Caki2 (cell line): ENCODE measurements around the gene SLC6A11. TPM values are rescaled to one million over a fixed set of nuclear protein-coding genes. Genes with fewer than 3 reads are reported as not detected.

Experiments used
- DNase-seq: peaks from one replicate; pipeline ENCODE4 v3.0.0-alpha.2; 2015; ENCODE audit warnings: low read depth
- in situ Hi-C: cut with HindIII; loops from 2 replicates; pipeline ENCODE4 v1.10.0; 2016; ENCODE audit warnings: low sequenced_read_pairs, low pct_unique_long_range_greater_than_20kb, mixed read lengths
- total RNA-seq: library from RNA; depleted of rRNA; stranded (reverse); fragments of >200 nt; shearing (Covaris generic); gene quantifications from 2 replicates; pipeline ENCODE4 v1.2.3, GENCODE V29; 2014; ENCODE audit warnings: low replicate concordance

Gene SLC6A11
- total RNA-seq, 1 experiment from 2014 or later, result not detected

GRCh38 chr3:10857235-10857634, 41.2 kb downstream of the SLC6A11 start:
- DNase-seq, result no peak
- in situ Hi-C loops, result no loop called here

- no peak for DNase-seq
- in situ Hi-C loops, result no loop called here
Measured at GRCh38 chr3:10858091-10858490, 42.1 kb downstream of the SLC6A11 start.

- in situ Hi-C loops, result no loop called here
- peak; percentile 9 for DNase-seq
Measured at GRCh38 chr3:10867384-10867783, 51.4 kb downstream of the SLC6A11 start.

GRCh38 chr3:10869460-10869859, 53.4 kb downstream of the SLC6A11 start:
- in situ Hi-C loops, result no loop called here
- DNase-seq, result no peak

GRCh38 chr3:10870296-10870695, 54.3 kb downstream of the SLC6A11 start:
- in situ Hi-C loops, result no loop called here
- no peak for DNase-seq

- in situ Hi-C loops, result no loop called here
- no peak for DNase-seq
Measured at GRCh38 chr3:10873415-10873814, 57.4 kb downstream of the SLC6A11 start.

GRCh38 chr3:10875914-10876313, 59.9 kb downstream of the SLC6A11 start:
- DNase-seq, result no peak
- in situ Hi-C loops, result no loop called here

- in situ Hi-C loops, result no loop called here
- DNase-seq, result no peak
Measured at GRCh38 chr3:10876661-10877060, 60.6 kb downstream of the SLC6A11 start.

GRCh38 chr3:10882851-10883250, 66.8 kb downstream of the SLC6A11 start:
- DNase-seq, result no peak
- in situ Hi-C loops, result no loop called here

GRCh38 chr3:10883478-10884234, 67.6 kb downstream of the SLC6A11 start:
- in situ Hi-C loops, result no loop called here
- no peak for DNase-seq

GRCh38 chr3:10887015-10887414, 71.0 kb downstream of the SLC6A11 start:
- in situ Hi-C loops, result no loop called here
- no peak for DNase-seq

GRCh38 chr3:10888518-10889090, 72.6 kb downstream of the SLC6A11 start:
- in situ Hi-C loops, result no loop called here

GRCh38 chr3:10889206-10889960, 73.4 kb downstream of the SLC6A11 start:
- no peak for DNase-seq
- in situ Hi-C loops, result no loop called here

More at GRCh38 chr3:10888518-10889090, 72.6 kb downstream of the SLC6A11 start:
- DNase-seq, result no peak

- in situ Hi-C loops, result no loop called here
- DNase-seq, result no peak
Measured at GRCh38 chr3:10890665-10891064, 74.6 kb downstream of the SLC6A11 start.

- no peak for DNase-seq
- in situ Hi-C loops, result no loop called here
Measured at GRCh38 chr3:10892622-10893021, 76.6 kb downstream of the SLC6A11 start.

- in situ Hi-C loops, result no loop called here
Measured at GRCh38 chr3:10901296-10901945, 85.4 kb downstream of the SLC6A11 start.

GRCh38 chr3:10907262-10907661, 91.2 kb downstream of the SLC6A11 start:
- DNase-seq, result peak; percentile 9
- in situ Hi-C loops, result no loop called here

More at GRCh38 chr3:10901296-10901945, 85.4 kb downstream of the SLC6A11 start:
- no peak for DNase-seq

GRCh38 chr3:10910367-10910766, 94.3 kb downstream of the SLC6A11 start:
- in situ Hi-C loops, result no loop called here
- DNase-seq, result no peak
